Measurements from ENCODE around the gene HGF. TPM values are rescaled to one million over a fixed set of nuclear protein-coding genes. Genes with fewer than 3 reads are reported as not detected.

The HGF gene
- polyA plus RNA-seq, 1 experiment, result 129 TPM

GRCh38 chr7:81761031-81761430 is 8.8 kb downstream of the HGF start:
- Histone ChIP-seq H3K4me3 (ENCODE audit: low read depth, low read length) (no peak overlapping the region), H3K27me3 (ENCODE audit: control insufficient read depth, insufficient read depth, low read length) (no peaks in the 10 kb centered on the region), H3K27ac (ENCODE audit: low read depth, low read length) (no peak overlapping the region), H3K9me3 (ENCODE audit: control insufficient read depth, insufficient read depth, low read length) (no peaks in the 10 kb centered on the region)
- TF ChIP-seq, protein P1, sequence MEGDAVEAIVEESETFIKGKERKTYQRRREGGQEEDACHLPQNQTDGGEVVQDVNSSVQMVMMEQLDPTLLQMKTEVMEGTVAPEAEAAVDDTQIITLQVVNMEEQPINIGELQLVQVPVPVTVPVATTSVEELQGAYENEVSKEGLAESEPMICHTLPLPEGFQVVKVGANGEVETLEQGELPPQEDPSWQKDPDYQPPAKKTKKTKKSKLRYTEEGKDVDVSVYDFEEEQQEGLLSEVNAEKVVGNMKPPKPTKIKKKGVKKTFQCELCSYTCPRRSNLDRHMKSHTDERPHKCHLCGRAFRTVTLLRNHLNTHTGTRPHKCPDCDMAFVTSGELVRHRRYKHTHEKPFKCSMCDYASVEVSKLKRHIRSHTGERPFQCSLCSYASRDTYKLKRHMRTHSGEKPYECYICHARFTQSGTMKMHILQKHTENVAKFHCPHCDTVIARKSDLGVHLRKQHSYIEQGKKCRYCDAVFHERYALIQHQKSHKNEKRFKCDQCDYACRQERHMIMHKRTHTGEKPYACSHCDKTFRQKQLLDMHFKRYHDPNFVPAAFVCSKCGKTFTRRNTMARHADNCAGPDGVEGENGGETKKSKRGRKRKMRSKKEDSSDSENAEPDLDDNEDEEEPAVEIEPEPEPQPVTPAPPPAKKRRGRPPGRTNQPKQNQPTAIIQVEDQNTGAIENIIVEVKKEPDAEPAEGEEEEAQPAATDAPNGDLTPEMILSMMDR (IDR thresholded peaks at IDR 0.05; ENCODE audit: low read depth, low read length), result no peak
- no peak for DNase-seq (ENCODE audit: low read depth, low spot score)
- ChIA-PET CTCF (interaction anchor here (0.5 kb wide), 1 partner anchor 455 kb away, joined by 3 read pairs; no protein-coding TSS in a partner anchor), POLR2A (no interaction called here)

GRCh38 chr7:81754918-81755696 is 14.7 kb downstream of the HGF start:
- H3K27ac ChIP-seq (ENCODE audit: low read depth, low read length), result no peak overlapping the region
- H3K9me3 ChIP-seq (ENCODE audit: control insufficient read depth, insufficient read depth, low read length), result no peaks in the 10 kb centered on the region
- TF ChIP-seq, protein P1 (IDR thresholded peaks at IDR 0.05; ENCODE audit: low read depth, low read length), result no peak
- POLR2A ChIA-PET, result no interaction called here
- H3K4me3 ChIP-seq (ENCODE audit: low read depth, low read length), result no peak overlapping the region
- CTCF ChIA-PET, result interaction anchor here (1.4 kb wide), 1 partner anchor 255 kb away, joined by 4 read pairs; no protein-coding TSS in a partner anchor
- DNase-seq (ENCODE audit: low read depth, low spot score), result no peak
- H3K27me3 ChIP-seq (ENCODE audit: control insufficient read depth, insufficient read depth, low read length), result no peaks in the 10 kb centered on the region

- Histone ChIP-seq H3K27ac (ENCODE audit: low read depth, low read length) (no peak overlapping the region), H3K4me3 (ENCODE audit: low read depth, low read length) (no peak overlapping the region), H3K9me3 (ENCODE audit: control insufficient read depth, insufficient read depth, low read length) (no peaks in the 10 kb centered on the region), H3K27me3 (ENCODE audit: control insufficient read depth, insufficient read depth, low read length) (no peaks in the 10 kb centered on the region)
- TF ChIP-seq, protein P1 (IDR thresholded peaks at IDR 0.05; ENCODE audit: low read depth, low read length), result no peak
- ChIA-PET CTCF (interaction anchor here (1.5 kb wide), 1 partner anchor 253 kb away, joined by 4 read pairs; no protein-coding TSS in a partner anchor), POLR2A (no interaction called here)
- DNase-seq (ENCODE audit: low read depth, low spot score), result no peak
Observed at GRCh38 chr7:81753392-81753791, 16.5 kb downstream of the HGF start.

GRCh38 chr7:81752318-81752714 is 17.5 kb downstream of the HGF start:
- H3K27ac ChIP-seq (ENCODE audit: low read depth, low read length), result no peak overlapping the region
- ChIA-PET CTCF (interaction anchor here (1.4 to 1.5 kb wide), 2 partner anchors 251 to 266 kb away, joined by 3 to 4 read pairs; no protein-coding TSS in a partner anchor), POLR2A (no interaction called here)
- TF ChIP-seq, protein P1 (IDR thresholded peaks at IDR 0.05; ENCODE audit: low read depth, low read length), result no peak
- H3K4me3 ChIP-seq (ENCODE audit: low read depth, low read length), result no peak overlapping the region
- no peaks in the 10 kb centered on the region for H3K27me3 ChIP-seq (ENCODE audit: control insufficient read depth, insufficient read depth, low read length)
- DNase-seq (ENCODE audit: low read depth, low spot score), result no peak
- H3K9me3 ChIP-seq (ENCODE audit: control insufficient read depth, insufficient read depth, low read length), result no peaks in the 10 kb centered on the region

DNA sequence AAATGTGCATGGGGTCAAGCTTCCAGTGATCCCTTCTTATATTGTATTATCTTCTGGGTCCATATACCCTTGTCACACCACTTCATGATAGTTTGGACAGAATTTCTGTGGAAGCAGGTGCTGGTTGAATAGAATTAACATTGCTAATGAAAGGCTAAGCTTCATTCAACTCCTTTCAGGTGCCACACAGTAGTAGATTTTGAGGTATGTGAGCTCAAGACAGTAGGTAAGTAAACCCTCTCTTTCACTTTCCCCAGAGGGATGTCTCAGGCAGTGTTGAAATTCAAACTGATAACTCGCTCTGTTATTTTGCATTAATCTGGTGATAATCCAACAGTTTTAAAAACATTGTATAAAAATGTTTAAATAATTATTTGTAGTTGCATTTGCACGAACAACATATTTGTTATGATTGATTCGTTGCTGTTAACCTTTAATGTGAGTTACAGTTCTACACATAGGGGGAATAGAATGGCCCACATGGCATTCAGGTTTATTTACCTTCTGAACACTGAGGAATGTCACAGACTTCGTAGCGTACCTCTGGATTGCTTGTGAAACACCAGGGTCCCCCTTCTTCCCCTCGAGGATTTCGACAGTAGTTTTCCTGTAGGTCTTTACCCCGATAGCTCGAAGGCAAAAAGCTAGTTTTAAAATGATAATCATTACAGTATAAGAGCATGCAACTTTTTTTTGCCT is 18.1 kb downstream of the HGF start:
- DNase-seq (ENCODE audit: low read depth, low spot score), result no peak
- ChIA-PET CTCF (interaction anchor here (1.4 kb wide), 1 partner anchor 266 kb away, joined by 3 read pairs; no protein-coding TSS in a partner anchor), POLR2A (no interaction called here)
- no peak overlapping the region for H3K27ac ChIP-seq (ENCODE audit: low read depth, low read length)
- no peaks in the 10 kb centered on the region for H3K27me3 ChIP-seq (ENCODE audit: control insufficient read depth, insufficient read depth, low read length)
- TF ChIP-seq, protein P1 (IDR thresholded peaks at IDR 0.05; ENCODE audit: low read depth, low read length), result no peak
- H3K9me3 ChIP-seq (ENCODE audit: control insufficient read depth, insufficient read depth, low read length), result no peaks in the 10 kb centered on the region
- H3K4me3 ChIP-seq (ENCODE audit: low read depth, low read length), result no peak overlapping the region
